GM19455 (cell line): ENCODE data around the gene GLCE.

ENCODE experiments used
- ATAC-seq: cut with Tn5 transposase; IDR thresholded peaks from one replicate; pipeline ENCODE4 v1.9.1; 2021; ENCODE audit not compliant: unreplicated experiment

GLCE gene

GRCh38 chr15:69194854-69195253 is 34.4 kb downstream of the GLCE start:
- ATAC-seq: no peak

- no peak for ATAC-seq
Measured at GRCh38 chr15:69200832-69201745, 40.7 kb downstream of the GLCE start.

- ATAC-seq: no peak
Measured at GRCh38 chr15:69206079-69206478, 45.6 kb downstream of the GLCE start.

- ATAC-seq: no peak
Measured at GRCh38 chr15:69209661-69210060, 49.2 kb downstream of the GLCE start.

GRCh38 chr15:69210574-69210973 is 50.1 kb downstream of the GLCE start:
- ATAC-seq: no peak

- ATAC-seq: no peak
Measured at GRCh38 chr15:69213786-69214185, 53.4 kb downstream of the GLCE start.

GRCh38 chr15:69215314-69216035 is 55.0 kb downstream of the GLCE start:
- ATAC-seq: no peak

- ATAC-seq: no peak
Measured at GRCh38 chr15:69217381-69217780, 56.9 kb downstream of the GLCE start.

GRCh38 chr15:69219690-69220089 is 59.3 kb downstream of the GLCE start:
- no peak for ATAC-seq

- no peak for ATAC-seq
Measured at GRCh38 chr15:69222002-69222474, 61.6 kb downstream of the GLCE start.

- no peak for ATAC-seq
Measured at GRCh38 chr15:69223083-69223813, 62.8 kb downstream of the GLCE start.

- no peak for ATAC-seq
Measured at GRCh38 chr15:69224383-69224782, 63.9 kb downstream of the GLCE start.

GRCh38 chr15:69225355-69226022 is 65.1 kb downstream of the GLCE start:
- no peak for ATAC-seq

- no peak for ATAC-seq
Measured at GRCh38 chr15:69226023-69226355, 65.6 kb downstream of the GLCE start.

GRCh38 chr15:69232144-69232543 is 71.7 kb downstream of the GLCE start:
- ATAC-seq: no peak

- ATAC-seq: no peak
Measured at GRCh38 chr15:69232765-69233164, 72.3 kb downstream of the GLCE start.

- no peak for ATAC-seq
Measured at GRCh38 chr15:69234676-69235075, 74.2 kb downstream of the GLCE start.

- no peak for ATAC-seq
Measured at GRCh38 chr15:69236505-69236904, 76.1 kb downstream of the GLCE start.

GRCh38 chr15:69237718-69238117 is 77.3 kb downstream of the GLCE start:
- no peak for ATAC-seq

GRCh38 chr15:69244798-69245197 is 84.4 kb downstream of the GLCE start:
- ATAC-seq: no peak

GRCh38 chr15:69253156-69253555 is 92.7 kb downstream of the GLCE start:
- ATAC-seq: no peak
